ENCODE results near the gene WDFY4.
A peak's percentile ranks its signal among the peaks of the same experiment; 100 is the strongest.

Gene WDFY4

GRCh38 chr10:48885376-48885775 is 200.7 kb downstream of the WDFY4 start:
- TF ChIP-seq CTCF (conservative IDR thresholded peaks at IDR 0.05; ENCODE audit: control insufficient read depth, insufficient read depth, low read depth, low read length), result peak; percentile 32
- peak; percentile 12 for DNase-seq (ENCODE audit: low read depth)
- H3K4me3 ChIP-seq (ENCODE audit: control insufficient read depth, low read depth, low read length), result no peak overlapping the region

- no peak for TF ChIP-seq CTCF (conservative IDR thresholded peaks at IDR 0.05; ENCODE audit: control insufficient read depth, insufficient read depth, low read depth, low read length)
- no peak overlapping the region for H3K4me3 ChIP-seq (ENCODE audit: control insufficient read depth, low read depth, low read length)
- DNase-seq (ENCODE audit: low read depth), result no peak
These were observed 203.3 kb downstream of the WDFY4 start for GRCh38 chr10:48887982-48888381.

DNA sequence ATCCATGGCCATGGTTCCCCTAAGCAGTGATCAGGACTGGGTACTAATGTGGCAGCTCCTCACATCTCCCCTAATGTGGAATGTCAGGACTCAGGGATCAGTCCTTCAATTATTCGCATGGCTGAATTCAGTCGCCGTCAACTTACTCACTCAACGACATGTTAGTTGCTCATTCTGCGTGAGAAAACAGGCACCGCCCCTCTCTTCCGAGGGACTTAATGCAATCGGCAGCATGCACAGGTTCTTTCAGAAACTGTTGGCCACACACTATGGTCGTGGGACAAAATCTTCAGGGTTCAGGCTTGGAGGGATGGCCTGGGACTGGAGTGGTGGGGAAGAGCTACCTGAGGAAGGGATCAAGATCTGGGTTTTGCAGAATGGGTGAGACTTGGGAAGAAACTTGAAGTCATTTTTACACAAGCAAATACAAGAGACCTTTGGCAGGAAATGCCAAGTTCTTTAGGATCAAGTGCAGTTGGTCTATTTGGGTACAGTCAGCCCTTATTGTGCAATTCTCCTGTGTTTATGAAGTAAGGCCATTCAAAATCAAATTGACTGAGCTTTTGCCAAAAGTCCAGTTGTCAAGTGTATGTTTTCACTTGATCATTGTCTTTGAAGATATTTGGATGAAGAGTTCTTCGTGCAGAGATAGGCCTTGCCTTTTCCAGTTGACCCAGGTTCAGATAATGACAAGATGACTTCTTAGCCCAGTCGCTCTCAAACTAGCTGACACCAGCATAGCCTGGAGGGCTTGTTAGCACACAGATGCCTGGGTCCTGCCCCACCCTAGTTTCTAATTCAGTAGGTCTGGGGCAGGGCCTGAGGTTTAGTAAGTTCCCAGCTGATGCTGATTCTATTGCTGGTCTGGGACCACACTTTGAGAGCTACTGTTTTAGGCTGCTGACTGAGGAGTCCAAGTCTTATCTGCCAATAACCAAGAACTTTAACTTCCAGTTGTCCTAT is 206.5 kb downstream of the WDFY4 start:
- DNase-seq (ENCODE audit: low read depth), result peak; percentile 13
- TF ChIP-seq CTCF (conservative IDR thresholded peaks at IDR 0.05; ENCODE audit: control insufficient read depth, insufficient read depth, low read depth, low read length), result no peak
- H3K4me3 ChIP-seq (ENCODE audit: control insufficient read depth, low read depth, low read length), result no peak overlapping the region

- no peak for DNase-seq (ENCODE audit: low read depth)
- TF ChIP-seq CTCF (conservative IDR thresholded peaks at IDR 0.05; ENCODE audit: control insufficient read depth, insufficient read depth, low read depth, low read length), result no peak
- no peak overlapping the region for H3K4me3 ChIP-seq (ENCODE audit: control insufficient read depth, low read depth, low read length)
These were observed 210.5 kb downstream of the WDFY4 start for GRCh38 chr10:48894911-48895802.

- no peak for TF ChIP-seq CTCF (conservative IDR thresholded peaks at IDR 0.05; ENCODE audit: control insufficient read depth, insufficient read depth, low read depth, low read length)
- H3K4me3 ChIP-seq (ENCODE audit: control insufficient read depth, low read depth, low read length), result no peak overlapping the region
- no peak for DNase-seq (ENCODE audit: low read depth)
These were observed 211.1 kb downstream of the WDFY4 start for GRCh38 chr10:48895803-48896195.

- TF ChIP-seq CTCF (conservative IDR thresholded peaks at IDR 0.05; ENCODE audit: control insufficient read depth, insufficient read depth, low read depth, low read length), result no peak
- DNase-seq (ENCODE audit: low read depth), result no peak
These were observed 212.2 kb downstream of the WDFY4 start for GRCh38 chr10:48896756-48897440.

More at GRCh38 chr10:48896756-48897440, 212.2 kb downstream of the WDFY4 start:
- H3K4me3 ChIP-seq (ENCODE audit: control insufficient read depth, low read depth, low read length), result no peak overlapping the region

Data from fibroblast of mammary gland (primary cell).